HG03378 (cell line): ENCODE measurements around the gene BLCAP.
"Not testable (repeated sequence)": the region's sequence is repeated elsewhere in the genome, so short reads cannot be mapped to it uniquely, and the experiment has no call there.

Source experiments
- ATAC-seq: cut with Tn5 transposase; IDR thresholded peaks from one replicate; pipeline ENCODE4 v1.9.1; 2021; ENCODE audit warnings: mild to moderate bottlenecking, moderate library complexity; ENCODE audit not compliant: unreplicated experiment

Gene BLCAP

GRCh38 chr20:37558306-37558705, 30.6 kb upstream of the BLCAP start:
- ATAC-seq: no peak

GRCh38 chr20:37556538-37556937, 28.9 kb upstream of the BLCAP start:
- ATAC-seq: no peak

- ATAC-seq: not testable (repeated sequence)
These were observed 27.1 kb upstream of the BLCAP start for GRCh38 chr20:37554721-37555298.

GRCh38 chr20:37552415-37552814, 24.7 kb upstream of the BLCAP start:
- no peak for ATAC-seq

- not testable (repeated sequence) for ATAC-seq
These were observed 24.0 kb upstream of the BLCAP start for GRCh38 chr20:37551660-37552059.

- not testable (repeated sequence) for ATAC-seq
These were observed 22.6 kb upstream of the BLCAP start for GRCh38 chr20:37550101-37550920.

GRCh38 chr20:37547912-37548311, 20.2 kb upstream of the BLCAP start:
- no peak for ATAC-seq

GRCh38 chr20:37545516-37545915, 17.8 kb upstream of the BLCAP start:
- ATAC-seq: no peak

- ATAC-seq: no peak
These were observed 16.7 kb upstream of the BLCAP start for GRCh38 chr20:37544386-37544785.

GRCh38 chr20:37543828-37544227, 16.2 kb upstream of the BLCAP start:
- ATAC-seq: no peak

GRCh38 chr20:37542281-37542680, 14.6 kb upstream of the BLCAP start:
- no peak for ATAC-seq

GRCh38 chr20:37541326-37541725, 13.7 kb upstream of the BLCAP start:
- no peak for ATAC-seq

GRCh38 chr20:37540838-37541237, 13.2 kb upstream of the BLCAP start:
- ATAC-seq: not testable (repeated sequence)

GRCh38 chr20:37540001-37540400, 12.3 kb upstream of the BLCAP start:
- ATAC-seq: no peak

GRCh38 chr20:37539424-37539823, 11.7 kb upstream of the BLCAP start:
- no peak for ATAC-seq

- no peak for ATAC-seq
These were observed 10.3 kb upstream of the BLCAP start for GRCh38 chr20:37538003-37538402.

- no peak for ATAC-seq
These were observed 9.8 kb upstream of the BLCAP start for GRCh38 chr20:37537505-37537904.

GRCh38 chr20:37535443-37536132, 7.9 kb upstream of the BLCAP start:
- no peak for ATAC-seq

GRCh38 chr20:37534401-37535157, 6.9 kb upstream of the BLCAP start:
- ATAC-seq: peak; percentile 73

GRCh38 chr20:37533154-37533715, 5.6 kb upstream of the BLCAP start:
- no peak for ATAC-seq

GRCh38 chr20:37531856-37532255, 4.2 kb upstream of the BLCAP start:
- ATAC-seq: no peak
